GM21825 (cell line): ENCODE results near the gene FBXL17.
"Not testable (repeated sequence)": the region's sequence is repeated elsewhere in the genome, so short reads cannot be mapped to it uniquely, and the experiment has no call there.

Source experiments
- ATAC-seq: cut with Tn5 transposase; IDR thresholded peaks from one replicate; pipeline ENCODE4 v1.9.1; 2021; ENCODE audit warnings: mild to moderate bottlenecking, moderate library complexity; ENCODE audit not compliant: unreplicated experiment

FBXL17 gene

DNA sequence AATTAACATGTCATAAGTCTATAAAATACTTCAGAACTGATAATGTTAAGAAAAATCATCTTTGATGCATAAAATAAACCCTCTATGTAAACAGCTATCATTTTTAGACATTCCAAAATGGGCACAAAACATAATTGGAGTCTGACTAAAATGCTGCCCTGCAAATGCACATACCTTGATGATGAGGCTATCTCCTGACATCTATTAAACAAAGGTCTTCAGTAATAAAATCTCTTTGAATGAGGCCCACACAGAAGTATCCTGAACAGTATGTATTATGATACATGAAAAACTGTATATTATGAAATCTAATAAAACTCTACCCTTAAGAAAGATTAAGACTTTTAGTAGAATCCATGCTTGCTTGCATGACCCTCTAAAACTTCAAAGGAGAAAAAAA, 66.1 kb downstream of the FBXL17 start:
- no peak for ATAC-seq

DNA sequence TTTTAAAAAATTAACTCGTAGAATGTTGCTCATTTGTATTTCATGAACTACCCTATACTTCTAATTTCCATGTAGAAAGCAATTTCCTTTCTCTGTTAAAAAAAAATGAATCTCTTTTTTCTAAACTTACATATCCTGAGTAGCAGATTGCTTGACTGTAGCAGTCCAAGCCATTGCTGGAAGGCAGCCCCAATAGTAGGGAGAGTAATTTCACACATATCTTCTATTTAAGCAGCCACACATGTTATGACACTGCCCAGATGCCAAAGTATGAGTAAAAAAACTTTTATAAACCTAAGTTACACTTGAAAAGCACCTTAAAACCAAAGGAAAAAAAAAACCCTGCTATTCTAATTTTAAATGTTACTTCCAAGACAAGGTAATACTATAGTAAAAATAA, 69.6 kb downstream of the FBXL17 start:
- ATAC-seq, result no peak

DNA sequence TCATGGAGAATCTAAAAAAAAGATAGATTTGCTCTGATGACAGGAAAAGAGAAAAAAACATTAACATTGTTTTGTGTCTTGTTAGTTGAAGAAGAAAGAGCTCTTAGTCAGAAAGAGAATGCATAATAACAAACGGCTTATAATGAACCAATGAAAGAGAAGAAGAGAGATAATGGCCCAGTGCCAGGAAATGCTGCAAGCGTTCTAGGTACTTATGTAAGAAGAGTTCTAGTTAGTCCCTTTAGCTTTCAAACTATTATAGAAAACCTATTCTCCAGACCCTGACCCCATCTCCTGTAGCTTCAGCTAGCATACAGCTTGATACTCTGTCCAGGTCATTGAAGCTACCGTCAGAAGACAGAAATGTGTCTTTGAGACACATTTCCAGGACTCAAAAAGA, 70.2 kb downstream of the FBXL17 start:
- no peak for ATAC-seq

- no peak for ATAC-seq
Observed at GRCh38 chr5:108303611-108304010, 78.3 kb downstream of the FBXL17 start.

- ATAC-seq, result no peak
Observed at GRCh38 chr5:108303086-108303485, 78.8 kb downstream of the FBXL17 start.

DNA sequence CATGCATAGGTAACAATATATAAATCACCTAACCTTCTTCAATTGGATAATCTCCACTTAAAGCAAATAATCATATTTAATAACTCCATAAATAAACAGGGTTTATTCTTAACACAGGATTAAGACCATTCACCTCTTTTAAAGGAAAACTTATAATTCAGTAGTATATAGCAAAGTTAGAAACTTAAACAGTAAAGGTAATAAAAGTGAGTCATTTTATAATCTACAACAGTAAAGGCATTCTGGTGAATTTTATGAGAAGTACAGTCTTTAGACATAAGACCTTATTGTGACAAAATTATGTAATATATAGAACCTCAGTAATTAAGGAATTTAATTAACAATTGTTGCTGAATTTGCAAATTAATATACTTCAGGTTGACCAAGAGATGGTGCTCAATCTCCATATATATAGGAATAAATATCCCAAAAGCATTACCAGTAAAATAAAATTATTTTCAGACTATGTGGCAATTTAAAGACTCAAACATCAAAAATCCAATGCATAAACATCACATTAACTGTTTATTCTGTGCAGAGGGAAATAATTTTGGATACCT, 84.8 kb downstream of the FBXL17 start:
- ATAC-seq, result no peak

- no peak for ATAC-seq
Observed at GRCh38 chr5:108295578-108296368, 86.1 kb downstream of the FBXL17 start.

DNA sequence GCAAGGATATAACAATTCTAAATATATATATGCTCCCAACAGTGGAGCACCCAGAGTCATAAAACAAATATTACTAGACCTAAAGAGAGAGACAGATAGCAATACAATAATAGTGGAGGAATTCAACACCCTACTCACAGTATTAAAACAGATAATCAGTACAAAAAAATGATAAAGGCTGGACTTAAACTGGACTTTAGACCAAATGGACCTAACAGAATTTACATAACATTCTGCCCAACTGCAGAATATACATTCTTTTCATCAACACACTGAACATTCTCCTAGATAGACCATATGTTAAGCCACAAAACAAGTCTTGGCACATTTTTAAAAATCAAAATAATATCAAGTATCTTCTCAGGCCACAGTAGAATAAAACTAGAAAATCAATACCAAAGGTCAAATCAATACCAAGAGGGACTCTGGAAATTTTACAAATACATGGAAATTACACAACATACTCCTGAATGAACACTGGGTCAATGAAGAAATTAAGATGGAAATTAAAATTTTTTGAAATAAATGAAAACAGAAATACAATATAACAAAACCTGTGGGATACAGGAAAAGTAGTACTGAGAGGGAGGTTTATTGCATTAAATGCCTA, 100.8 kb downstream of the FBXL17 start:
- no peak for ATAC-seq

GRCh38 chr5:108280248-108280647, 101.7 kb downstream of the FBXL17 start:
- ATAC-seq, result no peak

DNA sequence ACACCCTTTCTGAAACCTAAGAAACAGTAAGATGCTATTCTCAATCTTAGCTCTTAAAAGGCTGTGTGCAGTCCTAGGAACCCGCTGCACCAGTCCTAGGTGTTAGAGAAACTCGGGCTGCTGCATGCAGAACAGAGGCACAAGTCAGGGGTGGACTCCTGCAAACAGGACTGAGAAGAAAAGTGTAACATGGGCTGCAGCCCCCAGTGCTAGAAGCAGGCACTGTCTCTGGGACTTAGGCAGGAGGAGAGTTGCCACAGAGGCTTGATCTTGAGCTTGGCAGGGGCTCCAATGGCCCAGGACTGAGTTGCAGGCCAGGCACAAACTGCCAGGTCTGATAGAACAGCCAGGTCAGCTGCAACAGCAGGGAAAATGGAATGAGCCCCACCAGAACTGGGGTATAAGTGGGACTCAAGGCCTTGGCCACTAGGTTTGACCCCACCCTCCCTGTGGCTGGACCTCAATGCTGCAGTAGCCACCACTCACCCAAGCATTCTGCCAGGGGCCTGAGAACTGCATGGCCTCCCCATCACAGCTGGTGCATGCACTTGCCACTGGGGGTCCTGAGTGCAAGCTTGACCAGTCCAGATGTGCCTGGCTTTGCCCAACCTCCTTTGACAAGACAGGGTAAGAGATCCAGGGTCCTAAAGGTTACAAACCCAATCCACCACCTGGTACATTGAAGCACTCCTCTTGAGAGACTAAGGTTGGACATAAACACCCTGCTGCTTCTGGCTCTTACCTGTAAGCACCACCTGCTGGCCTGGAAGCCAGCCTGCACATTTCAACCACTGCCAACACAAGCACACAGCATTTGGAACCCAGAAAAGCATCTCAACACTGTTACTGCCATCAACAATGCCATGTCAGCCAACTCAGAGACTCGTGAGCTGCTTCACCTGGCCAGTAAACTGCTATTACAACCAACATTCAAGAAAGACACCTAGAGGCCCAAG, 103.3 kb downstream of the FBXL17 start:
- no peak for ATAC-seq

DNA sequence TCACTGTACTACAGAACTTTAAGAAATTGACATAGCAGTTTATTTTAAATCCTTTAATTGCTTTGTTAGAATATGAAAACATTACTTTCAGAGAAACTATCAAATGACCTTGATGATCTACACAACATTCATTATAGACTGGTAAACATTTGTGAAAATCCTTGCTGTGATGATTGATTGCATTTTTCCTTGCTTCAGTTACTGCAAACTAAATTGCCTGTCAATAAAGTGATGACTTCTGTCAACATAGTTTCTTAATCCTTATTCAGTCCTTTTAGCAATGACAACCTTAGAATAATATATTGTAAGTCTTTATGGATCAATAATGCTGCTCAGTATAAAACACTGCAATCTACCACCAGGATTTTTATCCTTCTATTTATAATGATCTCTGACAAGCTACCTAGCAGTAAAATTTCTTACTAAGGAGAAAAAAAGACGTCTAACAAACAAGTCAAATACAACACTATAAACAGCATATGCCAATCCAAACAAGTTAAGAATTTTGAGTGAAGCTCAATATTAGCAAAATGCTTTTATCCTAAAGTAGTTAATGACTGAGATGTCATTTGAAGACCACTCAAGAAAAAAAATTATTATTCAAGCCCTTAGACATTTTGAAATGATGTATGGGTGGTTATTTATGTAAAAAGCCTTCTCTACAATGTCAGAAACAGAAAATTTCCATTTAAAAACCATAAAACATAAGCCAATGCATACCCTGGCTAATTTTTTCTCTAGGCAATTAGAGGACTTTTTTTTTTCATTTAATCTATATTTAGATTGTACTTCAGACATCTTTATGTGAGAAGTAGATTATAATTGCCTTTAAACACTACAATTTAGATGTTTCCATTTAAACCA, 105.5 kb downstream of the FBXL17 start:
- no peak for ATAC-seq

- ATAC-seq, result not testable (repeated sequence)
Observed at GRCh38 chr5:108274080-108274479, 107.8 kb downstream of the FBXL17 start.

DNA sequence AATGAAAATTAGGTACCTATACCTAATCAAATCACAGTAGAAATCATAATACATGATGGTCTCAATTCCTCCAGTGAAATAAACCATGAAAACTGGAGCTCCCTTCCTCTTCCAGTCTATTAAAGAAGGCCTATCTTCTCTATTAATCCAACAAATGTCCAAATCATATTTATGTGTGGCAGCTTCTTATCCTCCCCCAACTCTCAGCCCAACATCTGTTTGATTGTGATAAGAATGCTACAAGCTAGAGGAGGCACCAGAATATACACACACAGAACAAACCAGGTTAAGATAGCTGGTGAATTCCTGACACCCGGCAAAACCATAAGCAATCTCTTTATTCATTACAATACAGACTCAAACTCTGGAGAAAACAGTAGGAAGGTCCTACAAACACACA, 110.8 kb downstream of the FBXL17 start:
- ATAC-seq, result no peak

DNA sequence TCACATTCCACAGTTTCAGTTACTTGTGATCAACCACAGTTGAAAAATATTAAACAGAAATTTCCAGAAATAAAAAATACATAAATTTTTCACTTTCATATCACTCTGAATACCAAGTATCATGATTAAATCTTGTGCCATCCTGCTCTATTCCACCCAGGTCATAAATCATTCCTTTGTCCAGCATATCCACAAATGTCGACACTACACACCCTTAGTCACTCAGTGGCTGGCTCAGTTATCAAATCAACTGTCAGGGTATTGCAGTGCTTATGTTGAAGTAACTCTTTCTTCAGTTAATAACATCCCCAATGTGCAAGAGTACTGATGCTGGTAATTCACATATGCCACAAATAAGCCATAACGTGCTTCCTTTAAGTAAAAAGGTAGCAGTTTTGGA, 115.7 kb downstream of the FBXL17 start:
- no peak for ATAC-seq

DNA sequence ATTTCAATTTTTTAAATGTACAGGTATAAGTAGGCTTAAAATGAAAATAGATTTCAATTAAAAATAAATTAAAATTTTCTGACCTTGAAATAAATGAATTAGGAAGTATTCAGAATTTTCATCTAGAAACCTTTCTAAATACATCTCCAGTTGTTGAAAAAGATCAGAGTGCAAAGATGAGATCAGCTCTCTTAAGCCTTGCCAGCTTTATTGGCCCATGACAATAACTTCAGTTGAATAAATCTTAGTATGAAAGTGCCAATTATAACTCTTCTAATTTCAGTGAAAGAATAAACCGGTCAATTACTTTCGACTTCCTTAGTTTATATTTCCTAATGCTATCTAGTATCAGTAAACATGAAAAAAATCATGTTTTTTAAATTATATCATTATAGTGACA, 117.4 kb downstream of the FBXL17 start:
- ATAC-seq, result no peak

DNA sequence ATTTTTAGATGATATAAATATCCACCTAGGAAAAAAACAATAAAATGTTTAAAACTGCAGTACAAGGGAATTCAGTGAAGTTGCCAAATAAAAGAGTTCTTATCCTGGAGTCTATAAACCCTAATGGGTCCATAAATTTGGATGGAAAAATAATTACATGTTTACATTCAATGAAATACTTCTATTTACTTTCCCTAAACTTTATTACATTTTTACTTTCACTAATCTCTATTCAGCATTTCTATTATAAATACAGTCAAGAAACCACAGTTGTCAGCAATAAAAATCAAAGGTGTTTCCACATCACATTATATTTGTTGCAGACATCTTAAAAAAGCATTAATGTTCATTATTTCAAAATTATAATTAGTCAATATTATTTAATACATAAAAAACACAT, 118.6 kb downstream of the FBXL17 start:
- ATAC-seq, result no peak

DNA sequence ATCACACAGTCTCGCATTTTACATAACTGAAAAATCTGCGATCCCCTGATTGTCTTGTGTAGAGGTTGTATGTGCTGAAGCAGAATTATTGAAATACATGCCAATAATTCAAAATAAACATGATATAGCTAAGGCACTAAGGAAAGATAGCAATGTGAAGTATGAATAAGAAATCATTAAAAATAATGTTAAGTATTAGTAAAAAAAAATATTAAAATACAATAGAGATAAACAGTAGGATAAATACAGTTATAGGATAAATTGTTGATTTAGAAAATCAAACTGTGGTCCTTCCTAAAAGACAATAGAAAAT, 121.1 kb downstream of the FBXL17 start:
- ATAC-seq, result no peak

DNA sequence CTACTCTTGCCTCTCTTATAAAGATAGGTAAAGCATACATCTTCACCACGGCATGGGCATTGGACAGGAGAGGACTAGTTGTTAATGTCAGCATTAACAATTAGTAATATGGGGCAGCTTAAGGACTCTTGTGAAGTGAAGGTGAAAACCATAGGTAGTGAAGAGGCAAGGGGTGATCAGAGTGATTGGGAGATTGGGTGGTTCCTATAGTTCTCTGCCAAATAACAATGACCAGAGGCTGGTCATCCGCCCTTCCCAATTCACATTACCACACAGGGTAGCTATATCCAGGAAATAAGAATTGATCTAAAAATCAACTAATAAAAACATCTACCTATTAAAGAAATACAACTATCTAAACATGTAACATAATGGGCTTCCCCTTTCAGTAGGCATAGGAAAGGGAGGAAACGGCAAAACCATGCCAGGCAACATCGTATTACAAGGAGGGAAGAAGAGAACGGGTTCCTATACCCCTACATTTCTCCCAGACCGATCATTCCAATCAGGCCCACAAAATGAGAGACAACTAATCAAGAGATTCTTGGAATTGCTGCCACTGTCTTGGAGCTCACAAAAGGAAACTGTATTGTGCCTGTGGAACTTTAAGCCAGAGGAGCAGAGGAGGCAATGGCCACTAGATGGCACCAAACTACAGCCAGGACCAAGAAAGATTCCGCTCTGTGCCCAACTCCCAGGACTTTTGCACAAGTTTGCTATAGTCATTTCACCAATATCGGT, 121.6 kb downstream of the FBXL17 start:
- peak; percentile 91 for ATAC-seq

- ATAC-seq, result peak; percentile 51
Observed at GRCh38 chr5:108259306-108259705, 122.6 kb downstream of the FBXL17 start.

DNA sequence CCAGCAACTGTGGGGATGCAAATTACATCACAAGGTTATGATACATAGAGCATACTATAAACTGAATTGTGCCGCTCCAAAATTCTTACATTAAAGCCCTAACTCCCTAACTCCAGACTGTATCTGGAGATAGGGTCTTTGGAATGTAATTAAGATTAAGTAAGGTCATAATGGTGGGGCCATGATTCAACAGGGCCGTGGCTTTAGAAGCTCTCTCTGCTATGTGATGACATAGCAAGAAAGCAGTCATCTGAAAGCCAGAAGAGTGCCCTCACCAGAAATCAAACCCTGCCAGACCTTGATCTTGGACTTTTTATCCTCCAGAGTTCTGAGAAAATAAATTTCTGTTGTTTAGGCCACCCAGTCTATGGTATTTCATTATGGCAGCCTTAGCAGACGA, 123.9 kb downstream of the FBXL17 start:
- ATAC-seq, result no peak
